Fibroblast of lung (primary cell): ENCODE results near the gene HAL. TPM values are rescaled to one million over a fixed set of nuclear protein-coding genes. Genes with fewer than 3 reads are reported as not detected.
A peak's percentile ranks its signal among the peaks of the same experiment; 100 is the strongest.

Experiments
- DNase-seq, 2 donors: peaks; one replicate each; pipeline versions ENCODE4 v3.0.0 to v3.0.0-alpha.2; 2010; ENCODE audit warnings: low read depth in 2 of 2
- H2AFZ ChIP-seq: 2 replicates; pipeline ENCODE4 v1.5.1; 2012; ENCODE audit warnings: low read length, control low read depth, inconsistent platforms
- H3K27ac ChIP-seq: 2 replicates; pipeline ENCODE4 v1.5.1; 2011; ENCODE audit warnings: low read length, control low read depth; ENCODE audit not compliant: insufficient read depth
- H3K27me3 ChIP-seq: 2 replicates; pipeline ENCODE4 v1.5.1; 2011; ENCODE audit warnings: mild to moderate bottlenecking, low read length; ENCODE audit not compliant: control insufficient read depth, insufficient read depth
- H3K36me3 ChIP-seq: 2 replicates; pipeline ENCODE4 v1.5.1; 2011; ENCODE audit warnings: low read length; ENCODE audit not compliant: control insufficient read depth, insufficient read depth
- H3K4me1 ChIP-seq: 2 replicates; pipeline ENCODE4 v1.5.1; 2011; ENCODE audit warnings: low read length; ENCODE audit not compliant: control insufficient read depth, insufficient read depth; ENCODE audit errors: extremely low read depth
- H3K4me2 ChIP-seq: 2 replicates; pipeline ENCODE4 v1.5.1; 2011; ENCODE audit warnings: low read length, control low read depth; ENCODE audit not compliant: insufficient read depth; ENCODE audit errors: extremely low read depth
- H3K4me3 ChIP-seq, 4 experiments: fragments of 200-600 bp in 1 of 4; sonication (generic) in 1 of 4; replicated peaks in 1 of 4; 2 replicates each; pipeline ENCODE4 v1.5.1; 2011 to 2016; ENCODE audit warnings: low read length in 4 of 4, low read depth in 3 of 4, mild to moderate bottlenecking in 3 of 4, control low read depth in 2 of 4, inconsistent platforms in 1 of 4, mixed read lengths in 1 of 4; ENCODE audit not compliant: insufficient read depth in 1 of 4; ENCODE audit errors: control extremely low read depth in 1 of 4
- H3K79me2 ChIP-seq: 2 replicates; pipeline ENCODE4 v1.5.1; 2012; ENCODE audit warnings: mild to moderate bottlenecking, low read length, inconsistent platforms; ENCODE audit not compliant: control insufficient read depth, insufficient read depth
- H3K9ac ChIP-seq: 2 replicates; pipeline ENCODE4 v1.5.1; 2011; ENCODE audit warnings: mild to moderate bottlenecking, low read length, control low read depth; ENCODE audit not compliant: insufficient read depth
- H3K9me3 ChIP-seq: 2 replicates; pipeline ENCODE4 v1.5.1; 2012; ENCODE audit warnings: low read depth, low read length; ENCODE audit not compliant: control insufficient read depth, insufficient read depth
- H4K20me1 ChIP-seq: 2 replicates; pipeline ENCODE4 v1.5.1; 2011; ENCODE audit warnings: low read length; ENCODE audit not compliant: control insufficient read depth, insufficient read depth; ENCODE audit errors: extremely low read depth
- CTCF ChIP-seq, 2 donors: IDR thresholded peaks in 1 of 2; conservative IDR thresholded peaks in 1 of 2; 1 replicate in 1 of 2; 2 replicates in 1 of 2; pipeline ENCODE4 v1.5.1; 2011 to 2012; ENCODE audit warnings: low read length in 2 of 2, control low read depth in 1 of 2, inconsistent platforms in 1 of 2, low read depth in 1 of 2, mild to moderate bottlenecking in 1 of 2
- EZH2 ChIP-seq: IDR thresholded peaks from 2 replicates; pipeline ENCODE4 v1.5.1; 2012; ENCODE audit warnings: low read length, control low read depth, mild to moderate bottlenecking; ENCODE audit errors: missing control alignments
- polyA plus RNA-seq, 2 donors: library from polyadenylated mRNA; depleted of rRNA in 1 of 2; stranded (reverse) in 1 of 2; unstranded in 1 of 2; fragments of >200 nt; gene quantifications; 2 replicates each; pipeline ENCODE4 v1.2.1, GENCODE V29; 2011 to 2012; ENCODE audit warnings: missing spikeins in 1 of 2
- total RNA-seq: library from RNA; depleted of rRNA; stranded (reverse); fragments of >200 nt; gene quantifications from 2 replicates; pipeline ENCODE4 v1.2.1, GENCODE V29; 2014

HAL gene
- total and polyA plus RNA-seq, 2 donors (not counting 1 experiment from before 2014, with no cell fraction given) = 0.02 to 0.17 TPM

- no peak for DNase-seq
- no peak overlapping the region for H3K4me2 ChIP-seq
- H3K27ac ChIP-seq = no peak overlapping the region
- no peaks in the 10 kb centered on the region for H3K9me3 ChIP-seq
- TF ChIP-seq CTCF (conservative IDR thresholded peaks at IDR 0.05 in 1 of 2, IDR thresholded peaks at IDR 0.05 in 1 of 2; ENCODE audit: low read depth in 1 of 2, low read length in 2 of 2) (no peak), EZH2 (no peak)
- H3K36me3 ChIP-seq = no peaks in the 10 kb centered on the region
- no peaks in the 10 kb centered on the region for H3K79me2 ChIP-seq
- peaks cover 5% of the 10 kb centered on the region for H3K27me3 ChIP-seq
- H3K4me1 ChIP-seq = no peaks in the 10 kb centered on the region
- no peak overlapping the region for H3K4me3 ChIP-seq
- H3K9ac ChIP-seq = no peak overlapping the region
- no peak overlapping the region for H2AFZ ChIP-seq
- H4K20me1 ChIP-seq = no peaks in the 10 kb centered on the region
Measured at GRCh38 chr12:95988506-95989275, 7.5 kb downstream of the HAL start.

- no peak overlapping the region for H3K9ac ChIP-seq
- H3K4me3 ChIP-seq = no peak overlapping the region
- H3K36me3 ChIP-seq = no peaks in the 10 kb centered on the region
- H3K79me2 ChIP-seq = no peaks in the 10 kb centered on the region
- no peaks in the 10 kb centered on the region for H3K4me1 ChIP-seq
- H4K20me1 ChIP-seq = no peaks in the 10 kb centered on the region
- peak in 1 of 2 donors; percentile 19 for DNase-seq
- H3K27ac ChIP-seq = no peak overlapping the region
- TF ChIP-seq CTCF (conservative IDR thresholded peaks at IDR 0.05 in 1 of 2, IDR thresholded peaks at IDR 0.05 in 1 of 2; ENCODE audit: low read depth in 1 of 2, low read length in 2 of 2) (no peak), EZH2 (no peak)
- no peak overlapping the region for H3K4me2 ChIP-seq
- H3K27me3 ChIP-seq = peaks cover 5% of the 10 kb centered on the region
- H3K9me3 ChIP-seq = no peaks in the 10 kb centered on the region
- H2AFZ ChIP-seq = no peak overlapping the region
Measured at GRCh38 chr12:95986635-95987570, 9.2 kb downstream of the HAL start.

- H3K9me3 ChIP-seq = no peaks in the 10 kb centered on the region
- TF ChIP-seq CTCF (conservative IDR thresholded peaks at IDR 0.05 in 1 of 2, IDR thresholded peaks at IDR 0.05 in 1 of 2; ENCODE audit: low read depth in 1 of 2, low read length in 2 of 2) (no peak), EZH2 (no peak)
- H3K79me2 ChIP-seq = no peaks in the 10 kb centered on the region
- H3K27me3 ChIP-seq = peaks cover 5% of the 10 kb centered on the region
- no peaks in the 10 kb centered on the region for H4K20me1 ChIP-seq
- no peak for DNase-seq
- H3K27ac ChIP-seq = no peak overlapping the region
- no peaks in the 10 kb centered on the region for H3K4me1 ChIP-seq
- no peak overlapping the region for H2AFZ ChIP-seq
- no peak overlapping the region for H3K9ac ChIP-seq
- no peak overlapping the region for H3K4me2 ChIP-seq
- H3K36me3 ChIP-seq = no peaks in the 10 kb centered on the region
- no peak overlapping the region for H3K4me3 ChIP-seq
Measured at GRCh38 chr12:95984682-95985081, 11.5 kb downstream of the HAL start.
